GM10847 (cell line): ENCODE measurements around the gene LRRN4CL.

Source experiments
- POLR2A ChIP-seq: IDR thresholded peaks from 2 replicates; pipeline ENCODE4 v1.6.1; 2011; ENCODE audit not compliant: insufficient read length; ENCODE audit errors: extremely low read depth

Gene LRRN4CL

DNA sequence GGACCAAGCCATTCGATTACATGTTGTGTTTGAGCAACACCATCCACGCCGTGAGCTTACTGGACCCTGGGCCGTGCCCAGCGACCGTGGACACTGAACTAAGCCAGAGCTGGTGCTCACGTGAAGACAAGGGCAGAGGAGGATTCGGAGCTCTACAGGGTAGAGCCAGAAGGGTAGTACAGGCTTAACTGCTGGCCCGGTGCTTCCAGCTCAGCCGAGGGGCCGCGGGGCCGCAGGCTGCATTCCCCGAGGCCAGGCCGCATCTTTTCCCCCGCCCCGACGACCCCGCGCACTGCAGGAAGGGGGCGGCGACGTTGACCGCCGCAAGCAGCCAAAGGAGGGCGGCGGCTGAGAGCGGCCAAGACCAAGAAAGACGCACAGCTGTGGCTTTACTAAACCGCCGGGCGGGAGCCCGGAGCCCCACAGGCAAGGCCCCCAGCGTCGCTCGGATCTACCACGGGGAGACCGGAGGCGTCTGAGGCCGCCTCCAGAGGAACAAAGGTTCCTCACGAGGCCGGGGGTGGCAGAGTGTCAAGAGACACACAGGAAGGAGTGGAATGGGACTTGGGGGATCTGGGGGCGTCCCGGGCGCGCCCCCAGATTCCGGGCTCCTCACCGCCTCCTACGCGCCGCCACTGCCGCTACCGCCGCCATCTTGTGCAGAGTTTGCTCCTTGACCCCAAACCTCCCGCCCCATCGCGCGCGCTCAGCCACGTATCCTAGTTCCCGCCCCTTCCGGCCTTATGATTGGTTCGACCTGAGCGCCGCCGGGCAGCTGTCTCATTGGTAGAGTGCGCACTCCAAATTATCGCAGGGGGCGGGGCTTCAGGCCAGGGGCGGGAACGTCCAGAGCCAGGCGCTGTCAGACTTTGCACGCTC, 43.1 kb downstream of the LRRN4CL start, which contains the start of gene GANAB:
Gene GANAB (minus strand): TSS at position 668 of the 879 bp plus-strand sequence. CDS start 14 bp downstream, at position 654.
- peak; percentile 92 for TF ChIP-seq POLR2A

DNA sequence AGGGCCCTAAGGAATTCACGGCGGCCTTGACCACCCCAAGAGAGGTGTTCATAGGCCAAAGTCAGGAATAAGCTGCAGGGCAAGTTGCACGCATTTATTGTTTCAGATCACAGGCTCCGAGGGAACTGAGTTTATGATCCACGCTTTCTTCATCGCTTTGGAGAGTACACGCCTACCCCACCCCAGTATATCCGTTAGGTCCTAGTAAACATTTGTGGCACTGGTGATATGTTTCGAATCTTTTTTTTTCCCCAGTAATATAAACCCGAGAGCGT, 43.7 kb downstream of the LRRN4CL start:
- no peak for TF ChIP-seq POLR2A

DNA sequence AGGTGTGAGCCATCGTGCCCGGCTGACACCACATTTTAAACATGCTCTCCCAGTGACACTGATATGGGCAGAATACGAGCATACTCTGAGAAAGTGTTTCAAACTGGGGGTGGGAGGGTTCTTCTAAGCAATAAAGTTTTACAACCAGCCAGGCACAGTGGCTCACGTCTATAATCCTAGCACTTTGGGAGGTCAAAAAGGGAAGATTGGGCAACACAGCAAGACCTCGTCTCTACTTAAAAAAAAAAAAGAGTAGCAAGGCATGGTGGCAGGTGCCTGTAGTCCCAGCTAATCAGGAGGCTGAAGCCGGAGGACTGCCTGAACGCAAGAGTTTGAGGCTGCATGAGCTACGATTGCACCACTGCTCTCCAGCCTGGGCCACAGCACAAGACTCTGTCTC, 45.1 kb downstream of the LRRN4CL start:
- TF ChIP-seq POLR2A = no peak
